NCI-H510A treated with DMSO at 0.1 percent for 48 hours (cell line): ENCODE measurements around the gene LRP6.
A peak's percentile ranks its signal among the peaks of the same experiment; 100 is the strongest.
"Not testable (repeated sequence)": the region's sequence is repeated elsewhere in the genome, so short reads cannot be mapped to it uniquely, and the experiment has no call there.

ENCODE experiments used
- DNase-seq: peaks from one replicate; lab custom pipeline; 2025; lab: John Stamatoyannopoulos, UW

The LRP6 gene

GRCh38 chr12:12121061-12121460, 145.8 kb downstream of the LRP6 start:
- DNase-seq: no peak

DNA sequence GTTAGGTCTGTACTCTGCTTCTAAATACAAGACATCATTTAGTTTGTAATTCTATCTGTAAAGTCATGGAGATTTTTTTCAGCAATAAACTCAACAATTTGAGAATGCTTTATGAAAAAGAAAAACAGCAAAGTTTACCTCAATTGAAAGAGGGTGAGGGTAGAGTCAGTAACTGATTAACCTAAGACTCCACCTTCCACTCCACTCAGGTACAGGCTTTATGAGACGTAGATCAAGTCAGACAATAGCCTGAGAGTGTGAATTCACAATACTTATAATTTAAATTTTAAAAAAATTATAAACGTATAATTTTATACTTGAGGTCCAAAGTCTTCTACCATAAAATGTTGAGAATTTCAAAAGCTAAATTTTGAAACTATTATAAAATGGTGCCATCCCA, 150.2 kb downstream of the LRP6 start:
- DNase-seq: no peak

DNA sequence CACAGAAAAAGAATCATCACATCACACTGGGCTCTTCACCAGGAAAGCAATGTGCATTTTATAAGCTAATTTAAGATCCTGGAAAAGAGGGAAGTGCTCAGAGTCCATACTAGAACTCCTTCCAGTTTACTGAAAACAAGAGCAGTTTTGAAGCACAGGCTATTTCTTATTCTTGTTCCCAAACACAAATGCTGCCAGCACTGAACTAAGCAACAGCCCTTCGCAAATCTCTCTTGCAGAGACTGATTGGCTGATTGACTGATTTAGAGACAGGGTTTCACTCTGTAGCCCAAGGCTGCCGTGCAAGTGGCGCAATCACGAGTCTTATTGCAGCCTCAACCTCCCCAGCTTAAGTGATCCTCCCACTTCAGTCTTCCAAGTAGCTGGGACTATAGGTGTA, 151.3 kb downstream of the LRP6 start:
- DNase-seq: no peak

DNA sequence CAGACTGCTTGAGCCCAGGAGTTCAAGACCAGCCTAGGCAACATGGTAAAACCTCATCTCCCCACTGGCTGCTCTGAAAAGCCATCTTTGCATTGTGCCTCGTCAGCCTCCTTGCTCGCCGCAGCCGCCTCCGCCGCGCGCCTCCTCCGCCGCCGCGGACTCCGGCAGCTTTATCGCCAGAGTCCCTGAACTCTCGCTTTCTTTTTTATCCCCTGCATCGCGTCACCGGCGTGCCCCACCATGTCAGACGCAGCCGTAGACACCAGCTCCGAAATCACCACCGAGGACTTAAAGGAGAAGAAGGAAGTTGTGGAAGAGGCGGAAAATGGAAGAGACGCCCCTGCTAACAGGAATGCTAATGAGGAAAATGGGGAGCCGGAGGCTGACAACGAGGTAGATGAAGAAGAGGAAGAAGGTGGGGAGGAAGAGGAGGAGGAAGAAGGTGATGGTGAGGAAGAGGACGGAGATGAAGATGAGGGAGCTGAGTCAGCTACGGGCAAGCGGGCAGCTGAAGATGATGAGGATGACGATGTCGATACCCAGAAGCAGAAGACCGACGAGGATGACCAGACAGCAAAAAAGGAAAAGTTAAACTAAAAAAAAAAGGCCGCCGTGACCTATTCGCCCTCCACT, 155.8 kb downstream of the LRP6 start:
- not testable (repeated sequence) for DNase-seq

DNA sequence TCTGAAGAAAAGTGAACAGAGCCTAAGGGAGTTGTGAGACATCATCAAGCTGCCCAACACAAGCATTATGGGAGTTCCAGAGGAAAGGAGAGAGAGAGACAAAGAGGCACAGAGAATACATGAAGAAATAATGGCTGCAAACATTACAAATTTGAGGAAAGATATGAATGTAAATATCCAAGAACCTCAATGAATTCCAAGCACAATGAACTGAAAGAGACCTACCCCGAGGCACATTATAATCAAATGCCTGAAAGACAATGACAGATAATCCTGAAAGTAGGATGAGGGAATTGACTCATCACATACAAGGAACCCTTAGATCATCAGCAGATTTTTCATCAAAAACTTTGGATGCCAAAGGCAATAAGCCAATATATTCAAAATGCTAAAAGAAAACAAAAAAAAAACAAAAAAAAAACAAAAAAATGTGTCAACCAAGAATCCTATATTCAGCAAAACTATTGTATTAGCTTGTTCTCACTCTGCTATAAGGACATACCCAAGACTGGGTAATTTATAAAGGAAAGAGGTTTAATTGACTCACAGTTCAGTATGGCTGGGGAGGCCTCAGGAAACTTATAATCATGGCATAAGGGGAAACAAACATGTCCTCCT, 158.3 kb downstream of the LRP6 start:
- no peak for DNase-seq

DNA sequence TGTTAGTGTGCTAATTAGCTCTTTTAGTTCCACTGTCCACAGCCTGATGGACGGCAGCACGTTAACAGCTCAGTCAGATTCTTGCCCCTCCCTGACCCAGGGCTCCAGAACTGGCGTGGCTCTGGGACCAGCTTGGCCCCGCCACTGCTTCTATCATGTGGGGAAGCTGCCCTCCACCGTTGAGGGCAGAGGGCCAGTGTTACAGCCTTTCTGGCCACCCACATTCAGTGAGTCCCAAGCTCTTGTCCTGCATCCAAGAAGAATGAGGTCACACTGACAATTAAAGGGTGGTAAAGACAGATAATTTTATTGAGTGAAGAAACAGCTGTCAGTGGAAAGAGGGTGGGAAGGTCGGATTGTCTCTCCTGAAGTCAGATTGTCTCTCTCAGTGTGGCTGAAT, 159.2 kb downstream of the LRP6 start:
- no peak for DNase-seq

GRCh38 chr12:12099102-12099501, 167.7 kb downstream of the LRP6 start:
- DNase-seq: no peak

GRCh38 chr12:12098691-12099015, 168.2 kb downstream of the LRP6 start:
- no peak for DNase-seq

DNA sequence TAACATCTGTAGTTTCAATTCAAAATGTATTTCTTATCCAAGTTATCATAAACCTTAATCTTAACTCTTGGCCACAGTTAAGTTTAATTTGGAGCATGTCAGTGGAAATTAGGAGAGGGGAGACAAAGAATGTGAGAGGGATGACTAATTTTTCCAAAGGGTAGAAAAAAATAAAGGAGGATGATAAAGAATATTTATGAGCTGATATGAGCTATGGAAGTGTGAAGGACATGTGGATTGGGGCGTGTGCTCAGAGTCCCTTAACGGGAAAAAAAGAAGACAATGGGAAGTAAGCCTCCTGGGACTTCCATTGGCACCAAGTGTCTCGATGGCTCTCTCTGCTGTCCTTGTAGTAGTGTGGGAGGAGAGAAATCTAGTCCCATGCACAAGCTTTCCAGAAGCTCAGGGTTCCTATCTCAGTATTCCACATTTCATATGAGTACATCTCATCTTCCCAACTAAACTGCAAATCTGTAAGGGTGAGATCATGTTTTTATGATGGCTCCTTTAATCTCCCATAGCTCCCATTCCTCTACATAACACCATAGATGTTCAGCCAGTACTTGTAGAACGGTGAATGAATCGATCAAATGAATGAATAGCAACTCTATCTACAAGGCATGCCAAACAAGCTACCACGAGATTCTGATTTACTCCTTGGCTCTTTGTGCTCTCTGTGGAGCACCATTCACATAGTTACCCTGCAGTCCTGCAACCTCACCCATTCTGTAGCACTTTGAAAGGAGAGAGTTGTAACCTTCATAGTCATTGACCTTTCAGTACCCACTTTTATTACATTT, 168.8 kb downstream of the LRP6 start:
- no peak for DNase-seq

- DNase-seq: no peak
Observed at GRCh38 chr12:12095021-12095420, 171.8 kb downstream of the LRP6 start.

DNA sequence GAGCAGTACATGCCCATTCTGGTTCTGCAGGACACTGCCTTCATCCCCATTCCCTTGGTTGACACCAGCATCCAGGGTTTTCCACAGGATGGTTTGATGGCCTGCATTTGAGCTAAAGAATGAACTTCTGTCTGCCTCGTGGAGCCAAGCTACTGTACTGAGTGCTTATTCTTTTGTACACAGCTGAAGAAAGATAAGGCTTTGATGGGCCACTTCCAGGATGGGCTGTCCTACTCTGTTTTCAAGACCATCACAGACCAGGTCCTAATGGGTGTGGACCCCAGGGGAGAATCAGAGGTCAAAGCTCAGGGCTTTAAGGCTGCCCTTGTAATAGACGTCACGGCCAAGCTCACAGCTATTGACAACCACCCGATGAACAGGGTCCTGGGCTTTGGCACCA, 172.4 kb downstream of the LRP6 start:
- DNase-seq: no peak

- DNase-seq: peak; percentile 46
Observed at GRCh38 chr12:12091977-12092663, 174.7 kb downstream of the LRP6 start.

DNA sequence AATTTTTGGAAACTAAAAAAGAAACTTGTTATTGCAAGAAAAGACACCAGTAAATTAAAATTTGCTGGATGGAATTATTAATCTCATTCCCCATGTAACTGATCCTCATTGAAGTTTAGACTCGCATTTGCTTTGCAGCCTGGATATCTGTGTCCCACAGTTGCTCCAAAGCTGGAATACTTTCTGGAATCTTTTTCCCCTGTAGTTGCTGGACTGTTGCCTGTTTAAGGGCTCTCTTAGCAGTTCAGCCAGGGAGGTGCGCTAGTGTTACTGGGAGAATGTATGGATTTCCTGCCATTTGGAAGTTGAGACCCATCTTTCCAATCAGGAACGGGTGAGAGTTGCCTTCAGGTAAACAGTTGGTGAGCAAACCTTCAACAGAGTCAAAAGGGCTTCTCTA, 175.8 kb downstream of the LRP6 start:
- DNase-seq: no peak

DNA sequence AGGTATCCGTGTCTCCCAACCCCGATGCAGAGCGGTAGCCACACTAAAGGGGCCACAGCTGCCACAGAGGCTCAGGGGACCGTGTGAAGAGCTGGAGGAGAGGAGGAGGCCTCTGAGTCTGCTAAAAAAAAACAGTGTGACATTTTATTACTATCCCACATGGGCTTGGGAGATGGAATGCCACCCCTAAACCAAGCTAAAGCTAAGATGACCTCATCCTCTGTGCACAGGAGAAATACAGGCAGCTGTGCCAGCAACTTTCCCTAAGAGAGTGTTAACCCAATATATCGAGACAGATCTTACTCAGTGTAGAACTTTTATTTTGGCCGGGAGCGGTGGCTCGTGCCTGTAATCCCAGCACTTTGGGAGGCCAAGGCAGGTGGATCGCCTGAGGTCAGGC, 178.1 kb downstream of the LRP6 start:
- DNase-seq: no peak

GRCh38 chr12:12088147-12088546, 178.7 kb downstream of the LRP6 start:
- DNase-seq: no peak

DNA sequence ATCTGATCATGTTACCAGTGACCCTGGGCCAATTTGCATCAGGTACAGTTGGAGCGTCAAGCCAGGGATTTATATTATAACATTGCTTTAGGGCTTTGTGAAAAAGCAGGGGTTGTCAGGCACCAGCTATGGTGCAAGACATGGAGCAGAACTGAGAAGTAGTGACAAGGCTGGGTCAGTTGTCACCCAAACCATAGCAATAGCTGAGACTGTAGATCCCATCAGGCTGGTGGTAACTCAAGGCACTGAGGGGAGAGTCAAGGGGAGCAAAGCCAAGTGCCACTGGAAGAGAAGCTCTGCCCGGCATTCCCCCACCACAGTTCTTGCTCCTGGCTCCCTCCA, 179.2 kb downstream of the LRP6 start:
- DNase-seq: no peak

DNA sequence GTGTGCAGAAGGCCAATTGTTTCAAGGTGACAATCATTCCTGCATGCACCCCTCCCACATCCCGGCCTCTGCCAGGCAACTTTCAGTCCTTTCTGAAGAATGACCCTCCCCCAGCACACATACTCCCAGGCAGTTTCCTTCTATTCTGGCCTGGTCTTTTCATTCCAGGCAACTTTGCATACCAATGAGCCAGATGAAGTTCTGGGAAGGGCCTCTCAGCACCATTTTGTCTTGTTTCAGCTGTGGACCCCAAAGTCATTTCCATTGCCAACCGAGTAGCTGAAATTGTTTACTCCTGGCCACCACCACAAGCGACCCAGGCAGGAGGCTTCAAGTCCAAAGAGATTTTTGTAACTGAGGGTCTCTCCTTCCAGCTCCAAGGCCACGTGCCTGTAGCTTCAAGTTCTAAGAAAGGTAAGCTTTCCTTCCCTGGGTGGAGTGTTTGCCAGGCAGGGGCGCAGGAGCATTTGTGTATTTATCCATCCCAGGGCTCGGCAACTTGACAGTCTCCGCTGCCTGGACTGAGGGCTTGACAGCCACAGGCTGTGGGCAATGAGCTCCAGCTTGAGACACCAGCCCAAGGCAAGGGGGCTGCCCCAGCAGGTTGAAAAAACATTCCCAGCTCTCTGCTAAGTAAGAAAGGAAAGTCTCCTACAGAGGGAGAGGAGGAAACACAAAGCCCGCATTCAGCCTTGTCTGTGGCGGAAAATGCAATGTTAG, 179.7 kb downstream of the LRP6 start:
- DNase-seq: no peak

GRCh38 chr12:12086362-12086761, 180.5 kb downstream of the LRP6 start:
- no peak for DNase-seq

DNA sequence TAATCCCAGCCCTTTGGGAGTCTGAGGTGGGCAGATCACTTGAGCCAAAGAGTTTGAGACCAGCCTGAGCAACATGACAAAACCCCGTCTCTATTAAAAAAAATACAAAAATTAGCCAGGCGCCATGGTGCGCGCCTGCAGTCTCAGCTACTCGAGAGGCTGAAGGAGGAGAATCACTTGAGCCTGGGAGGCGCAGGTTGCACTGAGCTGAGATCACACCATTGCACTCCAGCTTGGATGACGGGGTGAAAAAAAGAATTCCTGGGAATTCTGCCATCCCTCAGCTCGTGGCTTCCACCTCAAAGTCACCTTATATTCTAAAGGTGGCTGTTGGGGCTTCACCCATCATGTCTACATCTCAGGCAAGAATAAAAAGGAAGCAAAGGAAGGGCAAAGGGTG, 183.2 kb downstream of the LRP6 start:
- DNase-seq: no peak

DNA sequence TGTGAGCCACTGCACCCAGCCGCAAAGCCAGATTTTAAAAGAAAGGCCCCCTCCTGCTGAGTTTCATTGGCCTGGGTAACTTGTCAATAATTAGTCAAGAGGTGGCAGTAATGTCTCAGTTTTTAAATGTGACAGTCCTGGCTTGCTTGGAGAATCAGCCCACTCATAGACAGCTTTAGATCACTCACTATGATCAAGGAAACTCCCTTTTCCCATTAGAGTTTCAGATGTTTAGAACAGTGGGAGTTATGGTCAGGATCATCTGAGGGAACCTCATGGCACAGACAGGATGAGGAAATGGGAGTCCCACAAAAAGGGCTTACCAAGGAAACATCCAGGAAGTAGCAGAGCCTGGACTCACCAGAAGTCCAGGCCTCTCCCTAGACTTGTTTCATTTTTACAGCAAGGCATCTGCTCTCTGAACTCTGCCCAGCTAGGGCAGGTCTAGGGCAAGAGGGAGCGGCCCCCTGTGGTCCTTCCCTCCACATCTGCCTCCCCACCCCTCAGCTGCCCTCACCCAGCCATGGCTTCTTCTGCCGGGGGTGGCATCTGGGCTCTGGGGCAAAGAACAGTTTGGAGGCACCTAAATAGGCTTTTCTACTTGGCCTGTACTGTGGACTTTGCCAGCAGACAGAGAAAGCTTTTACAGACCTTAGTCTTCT, 184.9 kb downstream of the LRP6 start:
- DNase-seq: no peak

- DNase-seq: no peak
Observed at GRCh38 chr12:12079291-12079690, 187.6 kb downstream of the LRP6 start.
